Common myeloid progenitor, CD34-positive (primary cell): ENCODE data around the gene ILF2.

Source experiments
- CTCF ChIA-PET: fragments of 350-600 bp; sonication (Branson Sonifier 250); formaldehyde crosslinking; loops from one replicate; lab custom pipeline; 2021; ENCODE audit warnings: antibody characterized with exemption; lab: Charles Lee
- POLR2A ChIA-PET: fragments of 350-600 bp; sonication (Branson Sonifier 250); formaldehyde crosslinking; loops from one replicate; lab custom pipeline; 2021; ENCODE audit warnings: antibody characterized with exemption; lab: Charles Lee
- DNase-seq, 3 donors: peaks; one replicate each; pipeline versions ENCODE4 v3.0.0 to v3.0.0-alpha.2; 2013
- H3K27ac ChIP-seq, 2 experiments: 1 replicate in 1 of 2; 2 replicates in 1 of 2; pipeline ENCODE4 v1.7.0; 2013; ENCODE audit warnings: inconsistent platforms in 2 of 2, low read length in 2 of 2, mild to moderate bottlenecking in 2 of 2, low read depth in 1 of 2, moderate library complexity in 1 of 2; ENCODE audit not compliant: severe bottlenecking in 2 of 2, insufficient read depth in 1 of 2, poor library complexity in 1 of 2
- H3K27me3 ChIP-seq, 5 experiments: replicated peaks in 2 of 5; 1 replicate in 3 of 5; 2 replicates in 2 of 5; pipeline versions ENCODE4 v1.6.1 to v1.7.0; 2013; ENCODE audit warnings: low read length in 4 of 5, mild to moderate bottlenecking in 2 of 5, moderate library complexity in 2 of 5, inconsistent platforms in 1 of 5; ENCODE audit not compliant: insufficient read depth in 5 of 5, control insufficient read depth in 4 of 5
- H3K36me3 ChIP-seq, 4 experiments: 1 replicate in 2 of 4; 2 replicates in 2 of 4; pipeline versions ENCODE4 v1.6.1 to v1.7.0; 2013; ENCODE audit warnings: low read length in 3 of 4, control low read depth in 1 of 4, mild to moderate bottlenecking in 1 of 4; ENCODE audit not compliant: control insufficient read depth in 4 of 4, insufficient read depth in 4 of 4
- H3K4me1 ChIP-seq, 4 experiments: 1 replicate in 3 of 4; 2 replicates in 1 of 4; pipeline versions ENCODE4 v1.6.1 to v1.7.1; 2013; ENCODE audit warnings: low read length in 3 of 4, mild to moderate bottlenecking in 3 of 4, control low read depth in 1 of 4, inconsistent platforms in 1 of 4, moderate library complexity in 1 of 4; ENCODE audit not compliant: control insufficient read depth in 4 of 4, insufficient read depth in 4 of 4; ENCODE audit errors: control extremely low read depth in 1 of 4
- H3K4me3 ChIP-seq, 7 experiments: 1 replicate in 4 of 7; 2 replicates in 3 of 7; pipeline versions ENCODE4 v1.5.1 to v1.7.0; 2013; ENCODE audit warnings: mild to moderate bottlenecking in 7 of 7, low read length in 6 of 7, moderate library complexity in 6 of 7, inconsistent platforms in 2 of 7, low read depth in 2 of 7, control low read depth in 1 of 7; ENCODE audit not compliant: insufficient read depth in 4 of 7, control insufficient read depth in 1 of 7; ENCODE audit errors: extremely low read depth in 1 of 7
- H3K9me3 ChIP-seq, 5 experiments: 1 replicate in 4 of 5; 2 replicates in 1 of 5; pipeline versions ENCODE4 v1.6.1 to v1.7.1; 2013; ENCODE audit warnings: low read length in 4 of 5, mild to moderate bottlenecking in 2 of 5, inconsistent platforms in 1 of 5, low read depth in 1 of 5, moderate library complexity in 1 of 5; ENCODE audit not compliant: control insufficient read depth in 4 of 5, insufficient read depth in 2 of 5; ENCODE audit errors: control extremely low read depth in 1 of 5
- WGBS: methylation state at CpG from one replicate; pipeline ENCODE4 v1.1.5; 2013; ENCODE audit not compliant: insufficient coverage; 5-methylcytosine and 5-hydroxymethylcytosine counted together

The ILF2 gene

GRCh38 chr1:153612755-153613331 is 58.0 kb downstream of the ILF2 start, which contains the start of gene S100A16:
TSS of gene S100A16 (minus strand) at chr1:153613137. CDS start at chr1:153608151, 4,986 bp downstream.
- Histone ChIP-seq H3K27ac (no peak within 1 kb of the TSS), H3K4me3 (no peak within 1 kb of the TSS), H3K4me1 (peaks cover 0 to 26% (median 16%) of the 10 kb centered on the region in 4 experiments), H3K27me3 (no peaks in the 10 kb centered on the region), H3K9me3 (no peaks in the 10 kb centered on the region), H3K36me3 (no peaks in the 10 kb centered on the region)
- CTCF ChIA-PET, result interaction anchor here (9.0 to 21.2 kb wide), 3 partner anchors 14 to 42 kb away, joined by 100 to 262 read pairs (median 112); partner anchors contain the start of genes S100A1 and S100A13
- POLR2A ChIA-PET, result interaction anchor here (0.6 kb wide), 1 partner anchor 279 kb away, joined by 4 read pairs; no protein-coding TSS in a partner anchor
- no peak for DNase-seq
- 98% methylated on average over 7 of the region's 9 CpGs for WGBS

DNA sequence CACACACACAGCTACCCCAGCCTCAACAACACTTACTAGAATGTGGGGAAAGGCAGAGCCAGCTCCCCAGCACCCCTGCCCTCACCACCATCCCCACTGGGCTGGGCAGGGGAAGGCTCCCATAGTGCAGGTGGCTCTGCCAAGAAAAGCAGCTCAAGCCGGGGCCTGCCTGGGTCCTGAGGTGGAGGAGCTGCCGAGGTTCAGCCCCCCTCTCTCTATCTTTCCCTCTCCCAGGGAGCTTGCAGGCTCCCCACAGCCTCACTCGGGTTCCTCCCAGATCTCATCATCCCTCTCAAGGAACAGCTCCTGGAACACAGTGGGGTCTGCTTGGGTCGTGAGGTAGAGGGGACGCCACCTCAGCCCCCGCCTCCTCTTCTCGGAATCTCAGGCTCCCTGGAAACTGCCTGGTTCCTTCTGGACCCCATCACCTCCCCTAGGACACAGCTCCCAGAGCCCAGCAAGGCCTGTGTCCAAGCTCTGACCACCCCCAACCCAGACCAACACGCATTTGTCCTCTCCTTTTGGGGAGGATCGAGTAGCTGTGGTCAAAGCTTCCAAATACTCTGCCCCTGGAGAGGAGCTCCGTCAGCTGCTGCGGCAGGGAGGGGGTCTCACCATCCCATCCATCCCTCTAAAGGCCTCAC is 58.6 kb downstream of the ILF2 start:
- WGBS, result 100% methylated on average over 5 of the region's 11 CpGs

More for the DNA sequence above, 58.6 kb downstream of the ILF2 start:
- peaks cover 0 to 24% (median 15%) of the 10 kb centered on the region in 4 experiments for H3K4me1 ChIP-seq
- no peaks in the 10 kb centered on the region for H3K36me3 ChIP-seq
- POLR2A ChIA-PET, result interaction anchor here (0.6 kb wide), 1 partner anchor 280 kb away, joined by 4 read pairs; no protein-coding TSS in a partner anchor
- H3K9me3 ChIP-seq, result no peaks in the 10 kb centered on the region
- no peak overlapping the region for H3K4me3 ChIP-seq
- H3K27ac ChIP-seq, result no peak overlapping the region
- CTCF ChIA-PET, result interaction anchor here (9.0 to 21.2 kb wide), 3 partner anchors 14 to 41 kb away, joined by 100 to 262 read pairs (median 112); partner anchors contain the start of genes S100A1 and S100A13
- DNase-seq, result no peak
- H3K27me3 ChIP-seq, result no peaks in the 10 kb centered on the region
